ENCODE measurements around the gene CGNL1.

DNA sequence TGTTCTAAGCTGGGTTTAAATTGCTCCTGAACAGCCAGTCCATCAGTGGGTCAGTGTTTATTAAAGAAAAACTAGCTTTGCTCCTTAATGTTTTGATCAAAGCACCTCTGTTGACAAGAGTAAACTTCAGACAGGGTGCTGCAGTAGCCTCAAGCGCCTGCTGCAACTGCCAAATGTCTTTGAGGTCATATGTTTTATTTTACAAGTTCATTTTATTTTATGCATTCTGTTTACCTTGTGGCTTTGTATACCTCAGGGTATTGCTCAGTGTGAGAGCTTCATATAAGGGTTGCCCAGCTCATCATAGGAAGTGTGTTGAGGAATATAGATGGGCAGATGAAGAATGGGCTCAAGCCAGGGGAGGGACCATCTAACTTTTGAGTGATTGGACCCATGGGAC is 223.9 kb downstream of the CGNL1 start:
- TF ChIP-seq, protein P1, sequence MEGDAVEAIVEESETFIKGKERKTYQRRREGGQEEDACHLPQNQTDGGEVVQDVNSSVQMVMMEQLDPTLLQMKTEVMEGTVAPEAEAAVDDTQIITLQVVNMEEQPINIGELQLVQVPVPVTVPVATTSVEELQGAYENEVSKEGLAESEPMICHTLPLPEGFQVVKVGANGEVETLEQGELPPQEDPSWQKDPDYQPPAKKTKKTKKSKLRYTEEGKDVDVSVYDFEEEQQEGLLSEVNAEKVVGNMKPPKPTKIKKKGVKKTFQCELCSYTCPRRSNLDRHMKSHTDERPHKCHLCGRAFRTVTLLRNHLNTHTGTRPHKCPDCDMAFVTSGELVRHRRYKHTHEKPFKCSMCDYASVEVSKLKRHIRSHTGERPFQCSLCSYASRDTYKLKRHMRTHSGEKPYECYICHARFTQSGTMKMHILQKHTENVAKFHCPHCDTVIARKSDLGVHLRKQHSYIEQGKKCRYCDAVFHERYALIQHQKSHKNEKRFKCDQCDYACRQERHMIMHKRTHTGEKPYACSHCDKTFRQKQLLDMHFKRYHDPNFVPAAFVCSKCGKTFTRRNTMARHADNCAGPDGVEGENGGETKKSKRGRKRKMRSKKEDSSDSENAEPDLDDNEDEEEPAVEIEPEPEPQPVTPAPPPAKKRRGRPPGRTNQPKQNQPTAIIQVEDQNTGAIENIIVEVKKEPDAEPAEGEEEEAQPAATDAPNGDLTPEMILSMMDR (IDR thresholded peaks at IDR 0.05; ENCODE audit: poor library complexity): no peak
- TF ChIP-seq EZH2 (IDR thresholded peaks at IDR 0.05; ENCODE audit: borderline replicate concordance): no peak

Data from hepatocyte (in vitro differentiated cells).